ENCODE results near the gene APEH. TPM values are rescaled to one million over a fixed set of nuclear protein-coding genes. Genes with fewer than 3 reads are reported as not detected.

The APEH gene
- total RNA-seq, 4 donors from 2014 or later: 35.3 to 78.7 (median 61.4) TPM

DNA sequence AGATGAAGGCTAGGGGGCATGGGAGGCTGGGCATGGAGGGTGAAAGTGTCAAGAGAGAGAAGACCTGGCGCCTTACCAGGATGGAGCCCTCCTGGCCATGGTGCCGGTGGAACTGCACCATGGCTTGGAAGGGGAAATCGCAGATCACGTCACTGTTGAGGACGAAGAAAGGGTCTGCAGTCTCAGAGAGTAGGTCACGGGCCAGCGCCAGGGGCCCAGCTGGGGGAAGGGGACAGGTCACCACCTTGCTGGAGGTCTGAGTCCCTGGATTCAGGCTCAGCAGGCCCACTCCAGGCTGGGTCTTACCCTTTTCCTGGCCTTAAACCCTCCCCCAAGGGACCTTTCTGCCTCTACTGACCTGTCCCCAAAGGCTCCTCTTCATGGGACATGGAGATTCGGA lies 48.7 kb downstream of the APEH start:
- Histone ChIP-seq H3K9me3 (no peaks in the 10 kb centered on the region), H3K27ac (peak overlapping the region; percentile 83 to 90), H3K4me1 (peaks cover 0 to 16% of the 10 kb centered on the region in 2 donors), H3K4me3 (peak overlapping the region; percentile 70 to 96), H3K36me3 (no peaks in the 10 kb centered on the region), H3K27me3 (no peaks in the 10 kb centered on the region)
- DNase-seq: peak; percentile 28 to 30
- intact Hi-C loops (cut with DNase I; ENCODE audit: low total_unique reads): no loop called here
- TF ChIP-seq, protein P1, sequence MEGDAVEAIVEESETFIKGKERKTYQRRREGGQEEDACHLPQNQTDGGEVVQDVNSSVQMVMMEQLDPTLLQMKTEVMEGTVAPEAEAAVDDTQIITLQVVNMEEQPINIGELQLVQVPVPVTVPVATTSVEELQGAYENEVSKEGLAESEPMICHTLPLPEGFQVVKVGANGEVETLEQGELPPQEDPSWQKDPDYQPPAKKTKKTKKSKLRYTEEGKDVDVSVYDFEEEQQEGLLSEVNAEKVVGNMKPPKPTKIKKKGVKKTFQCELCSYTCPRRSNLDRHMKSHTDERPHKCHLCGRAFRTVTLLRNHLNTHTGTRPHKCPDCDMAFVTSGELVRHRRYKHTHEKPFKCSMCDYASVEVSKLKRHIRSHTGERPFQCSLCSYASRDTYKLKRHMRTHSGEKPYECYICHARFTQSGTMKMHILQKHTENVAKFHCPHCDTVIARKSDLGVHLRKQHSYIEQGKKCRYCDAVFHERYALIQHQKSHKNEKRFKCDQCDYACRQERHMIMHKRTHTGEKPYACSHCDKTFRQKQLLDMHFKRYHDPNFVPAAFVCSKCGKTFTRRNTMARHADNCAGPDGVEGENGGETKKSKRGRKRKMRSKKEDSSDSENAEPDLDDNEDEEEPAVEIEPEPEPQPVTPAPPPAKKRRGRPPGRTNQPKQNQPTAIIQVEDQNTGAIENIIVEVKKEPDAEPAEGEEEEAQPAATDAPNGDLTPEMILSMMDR (IDR thresholded peaks at IDR 0.05): no peak
- TF ChIP-seq POLR2A (IDR thresholded peaks at IDR 0.05): no peak

DNA sequence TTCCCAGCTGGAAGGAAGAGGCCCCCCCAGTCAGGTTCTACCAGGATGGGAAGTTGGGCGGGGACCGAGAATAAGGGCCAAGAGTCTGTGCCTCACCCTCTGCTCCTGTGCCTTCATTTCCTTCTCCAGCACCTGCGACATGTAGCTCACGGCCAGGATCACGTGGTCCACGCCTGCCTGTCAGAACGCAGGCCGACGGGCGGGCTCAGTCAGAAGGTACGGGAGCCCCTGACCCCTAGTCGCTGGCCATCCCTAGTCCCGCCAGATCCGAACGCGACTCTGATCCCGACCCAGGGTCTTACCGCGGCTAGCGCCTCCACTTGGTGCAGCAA lies 49.1 kb downstream of the APEH start:
- intact Hi-C loops (cut with DNase I; ENCODE audit: low total_unique reads): no loop called here
- peak overlapping the region; percentile 83 to 90 for H3K27ac ChIP-seq
- no peaks in the 10 kb centered on the region for H3K36me3 ChIP-seq
- no peaks in the 10 kb centered on the region for H3K9me3 ChIP-seq
- DNase-seq: peak; percentile 50 to 54
- H3K27me3 ChIP-seq: no peaks in the 10 kb centered on the region
- peak overlapping the region; percentile 70 to 96 for H3K4me3 ChIP-seq
- H3K4me1 ChIP-seq: peaks cover 0 to 16% of the 10 kb centered on the region in 2 donors
- no peak for TF ChIP-seq POLR2A (IDR thresholded peaks at IDR 0.05)
- TF ChIP-seq, protein P1 (IDR thresholded peaks at IDR 0.05): no peak

DNA sequence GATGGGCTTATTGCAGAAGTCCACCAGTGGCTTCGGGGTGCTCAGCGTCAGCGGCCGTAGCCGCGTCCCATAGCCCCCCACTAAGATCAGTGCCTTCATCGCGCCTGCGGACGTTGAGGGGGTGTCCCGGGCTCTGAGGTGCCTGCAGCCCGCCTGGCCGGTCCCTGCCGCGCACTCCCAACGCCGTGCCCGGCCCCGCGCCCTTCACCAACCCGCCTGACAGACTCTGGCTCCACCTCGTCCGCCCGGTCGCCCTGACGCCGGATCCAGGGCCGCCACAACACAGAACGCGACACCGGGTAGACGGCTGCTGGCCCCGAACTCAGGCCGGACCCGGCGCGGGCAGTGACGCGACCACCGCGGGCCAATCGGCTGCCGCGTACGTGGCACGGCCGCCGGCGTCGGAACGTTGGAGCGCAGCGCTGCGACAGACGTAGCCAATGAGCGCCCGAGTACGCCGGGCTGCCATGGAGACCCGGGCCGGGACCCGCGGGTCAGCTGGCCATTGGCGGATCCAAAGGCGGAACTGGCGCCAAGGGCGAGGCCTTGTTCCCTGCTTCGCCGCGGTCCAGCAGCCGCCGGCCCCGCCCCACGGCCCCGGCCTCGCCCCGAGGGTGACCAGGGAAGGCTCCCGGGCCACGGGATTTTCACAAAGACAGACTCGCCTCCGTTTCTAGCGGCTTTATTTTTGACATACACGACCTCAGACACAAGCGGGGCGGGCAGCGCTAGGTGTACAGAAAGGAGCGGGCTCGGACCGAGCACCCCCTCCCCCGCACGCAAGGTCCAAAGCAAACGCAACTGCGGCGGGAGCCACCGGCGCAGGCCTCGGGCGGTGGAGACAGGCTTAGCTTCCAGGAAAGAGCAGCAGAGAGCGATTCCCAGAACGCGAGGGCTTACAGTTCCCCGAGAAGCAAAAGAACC lies 49.7 kb downstream of the APEH start, which contains the start of gene GMPPB:
Gene GMPPB, minus strand, starts transcription at position 324 of the 924 bp plus-strand sequence. Its CDS starts 225 bp downstream, at position 99.
- Histone ChIP-seq H3K4me1 (peaks cover 0 to 16% of the 10 kb centered on the region in 2 donors), H3K9me3 (no peaks in the 10 kb centered on the region), H3K4me3 (peak within 1 kb of the TSS; percentile 70 to 96), H3K27me3 (no peaks in the 10 kb centered on the region), H3K36me3 (no peaks in the 10 kb centered on the region), H3K27ac (peak within 1 kb of the TSS; percentile 83 to 91)
- DNase-seq: peak; percentile 95 to 97
- intact Hi-C loops (cut with DNase I; ENCODE audit: low total_unique reads): no loop called here
- TF ChIP-seq, protein P1 (IDR thresholded peaks at IDR 0.05): peak in 1 of 4 experiments; percentile 2
- peak; percentile 47 to 82 for TF ChIP-seq POLR2A (IDR thresholded peaks at IDR 0.05)

DNA sequence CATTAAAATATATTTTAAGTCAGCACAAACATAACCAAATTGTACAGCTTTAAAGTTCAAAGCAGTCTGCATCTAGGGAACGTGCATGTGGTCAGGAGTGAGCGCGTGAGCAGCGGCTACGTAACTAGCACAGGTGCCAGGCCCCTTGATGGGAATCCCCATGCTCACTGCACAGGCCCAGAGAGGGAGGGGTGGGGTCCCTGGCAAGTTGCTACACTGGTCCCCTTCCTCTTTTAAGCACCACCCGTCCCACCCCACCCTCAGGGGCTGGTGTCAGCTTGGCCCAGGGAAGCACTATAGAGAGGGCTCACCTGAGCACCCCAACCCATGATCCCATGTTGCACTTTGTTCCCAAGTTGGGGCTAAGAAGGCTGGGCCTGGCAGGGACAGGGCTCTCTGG lies 50.4 kb downstream of the APEH start:
- TF ChIP-seq, protein P1 (IDR thresholded peaks at IDR 0.05): no peak
- no peak for TF ChIP-seq POLR2A (IDR thresholded peaks at IDR 0.05)
- intact Hi-C loops (cut with DNase I; ENCODE audit: low total_unique reads): no loop called here
- DNase-seq: peak; percentile 36 to 46
- Histone ChIP-seq H3K27ac (peak overlapping the region; percentile 81 to 91), H3K9me3 (no peaks in the 10 kb centered on the region), H3K4me1 (peaks cover 0 to 12% of the 10 kb centered on the region in 2 donors), H3K4me3 (peak overlapping the region; percentile 70 to 96), H3K27me3 (no peaks in the 10 kb centered on the region), H3K36me3 (no peaks in the 10 kb centered on the region)
